ENCODE data around the gene MTCH1. TPM values are rescaled to one million over a fixed set of nuclear protein-coding genes. Genes with fewer than 3 reads are reported as not detected.

Gene MTCH1
- total RNA-seq, 1 experiment from 2014 or later, result 178 TPM

DNA sequence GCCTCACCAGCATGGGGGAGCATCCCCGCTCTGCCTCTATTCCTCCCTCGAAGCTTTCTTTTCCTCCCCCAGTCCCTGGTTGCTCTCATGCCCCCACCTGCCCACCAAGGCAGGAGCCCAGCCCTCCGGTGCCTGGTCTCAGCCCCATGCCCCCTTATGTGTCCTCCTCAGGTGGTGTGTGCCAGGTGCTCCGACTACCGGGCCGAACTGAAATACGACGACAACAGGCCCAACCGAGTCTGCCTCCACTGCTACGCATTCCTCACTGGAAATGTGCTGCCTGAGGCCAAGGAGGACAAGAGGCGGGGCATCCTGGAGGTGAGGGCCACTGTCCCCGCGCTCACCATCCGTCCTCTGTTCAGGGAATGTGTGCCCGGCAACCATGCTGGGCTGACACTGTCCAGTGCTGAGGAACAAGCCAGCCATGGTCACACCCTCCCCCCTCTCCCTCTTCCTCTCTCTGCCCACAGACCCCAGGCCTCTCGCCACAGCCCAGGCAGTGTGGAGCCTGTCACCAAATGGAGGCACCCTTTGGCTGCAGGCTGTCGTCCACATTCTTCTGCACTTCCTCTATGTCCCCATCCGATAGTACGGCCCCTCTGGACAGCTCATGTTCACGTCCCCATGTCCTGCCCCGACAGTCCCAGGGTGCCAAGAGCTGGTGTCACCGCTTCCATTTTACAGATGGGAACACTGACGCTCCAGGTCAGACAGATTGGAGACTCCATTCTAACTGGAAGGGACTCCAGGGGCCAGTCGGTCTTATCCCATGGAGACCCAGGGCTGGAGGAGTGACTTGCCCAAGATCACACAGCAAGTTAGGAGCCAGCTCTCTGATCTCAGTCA is 39.8 kb upstream of the MTCH1 start:
- ChIA-PET CTCF (interaction anchor here (0.6 to 10.4 kb wide), 4 partner anchors 25 to 183 kb away, joined by 3 to 163 read pairs (median 4); no protein-coding TSS in a partner anchor), POLR2A (no interaction called here)
- Mint-ChIP-seq H3K4me3 (ENCODE audit: unreplicated experiment) (no peak overlapping the region), H3K9me3 (ENCODE audit: unreplicated experiment) (no peaks in the 10 kb centered on the region), H3K27ac (ENCODE audit: unreplicated experiment) (no peak overlapping the region), H3K36me3 (ENCODE audit: insufficient read depth, unreplicated experiment) (no peaks in the 10 kb centered on the region), H3K4me1 (ENCODE audit: low read depth, unreplicated experiment) (peaks cover 28% of the 10 kb centered on the region), H3K27me3 (ENCODE audit: insufficient read depth, unreplicated experiment) (no peaks in the 10 kb centered on the region)
- TF ChIP-seq, protein P1, sequence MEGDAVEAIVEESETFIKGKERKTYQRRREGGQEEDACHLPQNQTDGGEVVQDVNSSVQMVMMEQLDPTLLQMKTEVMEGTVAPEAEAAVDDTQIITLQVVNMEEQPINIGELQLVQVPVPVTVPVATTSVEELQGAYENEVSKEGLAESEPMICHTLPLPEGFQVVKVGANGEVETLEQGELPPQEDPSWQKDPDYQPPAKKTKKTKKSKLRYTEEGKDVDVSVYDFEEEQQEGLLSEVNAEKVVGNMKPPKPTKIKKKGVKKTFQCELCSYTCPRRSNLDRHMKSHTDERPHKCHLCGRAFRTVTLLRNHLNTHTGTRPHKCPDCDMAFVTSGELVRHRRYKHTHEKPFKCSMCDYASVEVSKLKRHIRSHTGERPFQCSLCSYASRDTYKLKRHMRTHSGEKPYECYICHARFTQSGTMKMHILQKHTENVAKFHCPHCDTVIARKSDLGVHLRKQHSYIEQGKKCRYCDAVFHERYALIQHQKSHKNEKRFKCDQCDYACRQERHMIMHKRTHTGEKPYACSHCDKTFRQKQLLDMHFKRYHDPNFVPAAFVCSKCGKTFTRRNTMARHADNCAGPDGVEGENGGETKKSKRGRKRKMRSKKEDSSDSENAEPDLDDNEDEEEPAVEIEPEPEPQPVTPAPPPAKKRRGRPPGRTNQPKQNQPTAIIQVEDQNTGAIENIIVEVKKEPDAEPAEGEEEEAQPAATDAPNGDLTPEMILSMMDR (IDR thresholded peaks at IDR 0.05; ENCODE audit: insufficient read depth in 1 of 2, low read depth in 1 of 2, low read length in 1 of 2, severe bottlenecking in 1 of 2, unreplicated experiment in 1 of 2), result no peak
- H3K4me1 ChIP-seq, result peaks cover 23% of the 10 kb centered on the region
- DNase-seq, result no peak
- H3K4me3 ChIP-seq (ENCODE audit: low read depth, low read length), result no peak overlapping the region
- no peaks in the 10 kb centered on the region for H3K27me3 ChIP-seq (replicated peaks; ENCODE audit: control insufficient read depth, insufficient read depth, low read length)
- intact Hi-C loops (cut with micrococcal nuclease; ENCODE audit: unreplicated experiment), result no loop called here
- no TSS peak for BruUV-seq (replicated peaks)
- H3K36me3 ChIP-seq (ENCODE audit: control insufficient read depth, insufficient read depth, low read length), result no peaks in the 10 kb centered on the region
- 0 out of 2 replicates have a peak, but pooled peaks cover 4% of the 10 kb centered on the region for H3K9me3 ChIP-seq

- POLR2A ChIA-PET, result no interaction called here
- BruUV-seq (replicated peaks), result no TSS peak
These were observed 38.8 kb upstream of the MTCH1 start for GRCh38 chr6:37024656-37025337.

More at GRCh38 chr6:37024656-37025337, 38.8 kb upstream of the MTCH1 start:
- Mint-ChIP-seq H3K27me3 (ENCODE audit: insufficient read depth, unreplicated experiment) (no peaks in the 10 kb centered on the region), H3K4me1 (ENCODE audit: low read depth, unreplicated experiment) (peaks cover 31% of the 10 kb centered on the region), H3K4me3 (ENCODE audit: unreplicated experiment) (no peak overlapping the region), H3K27ac (ENCODE audit: unreplicated experiment) (peak overlapping the region; percentile 51), H3K9me3 (ENCODE audit: unreplicated experiment) (no peaks in the 10 kb centered on the region), H3K36me3 (ENCODE audit: insufficient read depth, unreplicated experiment) (no peaks in the 10 kb centered on the region)
- Histone ChIP-seq H3K36me3 (ENCODE audit: control insufficient read depth, insufficient read depth, low read length) (no peaks in the 10 kb centered on the region), H3K4me3 (ENCODE audit: low read depth, low read length) (no peak overlapping the region), H3K9me3 (no peaks in the 10 kb centered on the region), H3K27me3 (replicated peaks; ENCODE audit: control insufficient read depth, insufficient read depth, low read length) (no peaks in the 10 kb centered on the region), H3K4me1 (peaks cover 23% of the 10 kb centered on the region)
- CTCF ChIA-PET, result interaction anchor here (0.5 to 10.4 kb wide), 3 partner anchors 26 to 184 kb away, joined by 3 to 163 read pairs (median 3); no protein-coding TSS in a partner anchor
- TF ChIP-seq, protein P1 (IDR thresholded peaks at IDR 0.05; ENCODE audit: insufficient read depth in 1 of 2, low read depth in 1 of 2, low read length in 1 of 2, severe bottlenecking in 1 of 2, unreplicated experiment in 1 of 2), result no peak
- no peak for DNase-seq
- intact Hi-C loops (cut with micrococcal nuclease; ENCODE audit: unreplicated experiment), result loop anchor here (5.0 kb wide), 1 partner anchor 278 kb away; no protein-coding TSS in a partner anchor
